NCI-H1048 (cell line): ENCODE measurements around the gene PRKCH.

Experiments used
- DNase-seq: peaks from one replicate; lab custom pipeline; 2025; lab: John Stamatoyannopoulos, UW

Gene PRKCH

DNA sequence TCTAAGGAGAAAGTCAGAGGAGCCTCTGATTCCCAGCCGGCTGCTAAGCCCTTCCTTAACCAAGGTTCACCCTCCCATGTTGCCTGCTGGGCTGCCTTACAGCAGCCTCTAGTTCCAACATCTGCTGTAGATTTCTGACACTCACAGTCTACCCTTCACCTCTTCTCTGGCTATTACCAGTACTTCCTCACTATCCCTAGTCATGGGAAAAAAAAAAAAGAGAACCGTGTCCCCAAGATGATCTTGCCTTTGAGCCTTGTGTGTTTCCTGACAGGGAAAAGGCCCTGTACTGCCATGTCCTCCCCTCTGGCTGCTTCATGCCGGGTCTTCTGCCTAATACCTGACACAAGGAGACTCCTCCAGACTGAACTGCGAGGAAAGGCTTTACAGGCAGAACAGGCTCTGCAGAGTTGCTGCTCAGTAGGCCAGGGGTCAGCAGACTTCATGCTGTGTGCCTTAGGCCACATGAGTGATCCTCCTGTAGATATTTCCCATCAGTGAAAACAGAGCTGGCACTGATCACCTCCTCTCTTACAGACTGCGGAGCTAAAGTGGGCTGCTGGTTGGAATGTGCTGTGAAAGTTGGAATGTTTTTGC, 46.8 kb downstream of the PRKCH start:
- DNase-seq, result no peak

DNA sequence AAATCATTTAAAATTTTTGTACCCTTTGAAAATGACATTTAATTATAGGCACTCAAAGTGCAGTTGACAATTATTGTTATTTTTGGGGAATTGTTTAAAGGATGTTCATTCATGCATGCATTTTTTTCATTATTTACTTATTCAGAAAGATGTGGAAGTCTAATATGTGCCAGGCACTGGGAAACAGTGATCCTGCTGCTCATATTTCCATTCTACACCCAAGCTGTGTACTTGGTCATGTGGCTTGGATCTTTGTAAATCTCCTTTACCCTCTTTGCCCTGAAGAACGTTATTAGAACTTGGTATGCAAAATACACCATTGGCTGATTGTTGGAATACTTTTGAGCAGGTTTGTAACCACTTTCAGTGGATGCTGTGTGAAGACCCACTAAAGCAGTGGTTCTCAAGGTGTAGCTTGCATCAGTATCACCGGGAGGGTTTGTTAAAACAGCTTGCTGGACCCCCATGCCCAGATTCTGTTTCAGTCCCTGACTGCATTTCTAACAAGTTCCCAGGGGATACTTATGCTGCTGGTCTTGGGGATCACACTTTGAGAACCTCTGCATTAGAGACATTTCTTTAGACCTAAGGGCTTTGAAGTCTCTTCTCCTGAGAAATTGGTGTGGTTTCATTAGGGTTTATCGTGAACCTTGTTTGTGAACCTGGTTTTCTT, 47.5 kb downstream of the PRKCH start:
- no peak for DNase-seq

DNA sequence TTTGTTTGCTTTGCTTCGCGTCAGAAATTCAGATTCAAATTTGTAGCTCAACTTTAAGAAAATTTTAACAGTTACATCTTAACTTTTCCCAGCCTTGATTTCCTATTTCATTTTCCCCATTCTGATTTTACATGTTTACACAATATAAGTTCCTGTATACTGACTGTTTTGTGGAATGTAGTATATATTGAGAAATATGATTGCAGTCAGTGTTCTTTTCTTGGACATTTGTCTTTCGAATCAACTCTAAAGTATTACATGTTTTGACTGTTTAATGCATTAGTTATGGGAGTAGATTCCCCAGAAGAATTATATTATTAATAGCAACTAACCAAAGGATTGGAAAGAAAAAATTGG, 48.1 kb downstream of the PRKCH start:
- no peak for DNase-seq

DNA sequence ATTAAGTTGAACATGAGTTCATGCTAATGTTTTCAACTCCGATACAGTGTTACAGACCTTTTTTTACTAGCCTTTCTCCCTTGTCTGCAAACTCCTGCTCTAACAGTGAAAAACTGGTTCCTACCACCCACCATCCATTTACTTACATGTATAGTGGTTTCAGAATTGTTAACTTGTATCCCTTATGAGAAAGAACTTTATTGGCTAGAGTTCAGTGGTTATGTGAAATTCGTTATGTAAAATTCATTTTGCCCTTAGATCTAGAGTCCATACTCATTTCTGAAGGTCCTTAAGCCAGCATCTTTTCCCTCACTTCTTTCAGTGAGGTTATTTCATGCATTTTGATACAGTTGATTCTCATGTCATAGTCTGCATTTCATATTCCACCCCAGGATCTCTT, 51.0 kb downstream of the PRKCH start:
- no peak for DNase-seq

DNA sequence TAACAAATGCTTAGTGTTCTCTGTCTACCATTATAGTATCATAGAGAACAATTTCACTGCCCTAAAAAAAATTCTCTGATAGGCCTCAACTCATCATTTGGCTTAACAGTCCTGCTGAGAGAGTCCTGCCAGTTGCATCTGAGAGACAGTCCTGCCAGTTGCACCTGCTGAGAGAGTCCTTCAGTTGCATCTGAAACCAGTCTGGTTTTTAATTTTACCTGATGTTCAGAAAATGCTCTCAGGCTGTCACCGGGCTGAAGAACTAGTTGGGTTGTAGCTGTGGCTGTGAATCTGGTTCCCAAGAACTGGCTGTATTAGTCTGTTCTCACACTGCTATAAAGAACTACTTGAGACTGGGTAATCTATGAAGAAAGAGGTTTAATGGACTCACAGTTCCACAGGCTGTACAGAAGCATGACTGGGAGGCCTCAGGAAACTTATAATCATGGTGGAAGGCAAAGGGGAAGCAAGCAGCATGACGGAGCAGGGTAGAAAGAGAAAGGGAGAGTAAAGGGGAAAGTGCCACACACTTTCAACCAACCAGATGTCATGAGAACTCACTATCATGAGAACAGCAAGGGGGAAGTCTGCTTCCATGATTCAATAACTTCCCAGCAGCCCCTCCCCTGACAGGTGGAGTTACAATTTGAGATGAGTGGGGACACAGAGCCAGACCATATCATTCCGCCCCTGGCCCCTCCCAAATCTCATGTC, 51.6 kb downstream of the PRKCH start:
- no peak for DNase-seq

DNA sequence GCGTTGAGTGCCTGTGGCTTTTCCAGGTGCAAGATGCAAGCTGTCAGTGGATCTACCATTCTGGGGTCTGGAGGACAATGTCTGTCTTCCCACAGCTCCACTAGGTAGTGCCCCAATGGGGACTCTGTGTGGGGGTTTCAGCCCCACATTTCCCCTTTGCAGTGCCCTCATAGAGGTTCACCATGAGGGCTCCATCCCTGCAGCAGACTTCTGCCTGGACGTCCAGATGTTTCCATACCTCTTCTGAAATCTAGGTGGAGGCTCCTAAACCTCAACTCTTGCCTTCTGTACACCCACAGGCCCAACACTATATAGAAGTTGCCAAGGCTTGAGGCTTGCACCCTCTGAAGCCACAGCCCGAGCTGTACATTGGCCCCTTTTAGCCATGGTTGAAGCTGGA, 52.9 kb downstream of the PRKCH start:
- DNase-seq, result no peak

DNA sequence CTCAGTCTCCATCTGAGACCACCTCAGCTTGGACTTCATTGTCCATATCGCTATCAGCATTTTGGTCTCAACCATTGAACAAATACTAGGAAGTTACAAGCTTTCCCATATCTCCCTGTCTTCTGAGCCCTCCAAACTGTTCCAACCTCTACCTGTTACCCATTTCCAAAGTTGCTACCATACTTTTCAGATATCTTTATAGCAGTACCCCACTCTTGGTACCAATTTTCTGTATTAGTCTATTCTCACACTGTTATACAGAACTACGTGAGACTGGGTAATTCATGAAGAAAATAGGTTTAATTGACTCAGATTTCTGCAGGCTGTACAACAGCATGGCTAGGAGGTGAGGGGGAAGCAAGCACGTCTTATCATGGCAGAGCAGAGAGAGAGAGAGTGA, 53.8 kb downstream of the PRKCH start:
- DNase-seq, result no peak

DNA sequence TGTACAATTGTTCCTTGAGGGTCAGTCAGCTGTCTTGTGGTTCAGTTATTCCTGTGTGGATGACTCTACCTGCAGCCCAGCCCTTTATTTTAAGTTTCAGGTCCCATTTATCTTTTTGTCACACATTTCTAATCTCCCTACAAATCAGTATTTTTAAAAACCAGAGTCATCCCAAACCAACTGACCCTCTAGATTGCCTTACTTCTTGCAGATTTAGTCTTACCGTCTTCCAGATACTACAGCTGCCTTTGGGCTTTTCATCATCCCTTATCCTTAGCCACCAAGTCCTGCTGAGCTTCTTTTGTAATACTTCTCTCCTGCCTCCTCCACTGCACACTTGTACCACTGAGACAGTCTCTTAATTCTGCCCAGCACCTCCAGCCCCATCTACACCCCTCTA, 54.9 kb downstream of the PRKCH start:
- no peak for DNase-seq

DNA sequence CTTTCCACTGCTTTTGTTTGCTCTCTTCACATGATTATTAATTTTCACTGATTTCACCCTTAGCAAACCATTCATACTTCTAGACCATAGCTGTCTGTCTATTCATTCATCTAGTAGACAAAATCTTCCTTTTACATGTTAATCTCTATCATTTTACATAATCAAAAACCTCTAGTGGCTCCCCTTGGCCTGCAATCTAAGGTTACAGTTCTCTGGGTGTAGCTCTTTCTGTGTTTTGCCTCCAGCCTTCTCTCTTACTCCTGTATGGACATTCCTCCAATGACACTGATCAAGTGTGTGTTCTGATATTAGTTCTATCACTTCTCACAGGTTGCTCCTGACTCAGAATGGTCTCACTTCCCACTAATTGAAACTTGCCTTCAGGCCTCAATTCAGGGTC, 56.4 kb downstream of the PRKCH start:
- no peak for DNase-seq

DNA sequence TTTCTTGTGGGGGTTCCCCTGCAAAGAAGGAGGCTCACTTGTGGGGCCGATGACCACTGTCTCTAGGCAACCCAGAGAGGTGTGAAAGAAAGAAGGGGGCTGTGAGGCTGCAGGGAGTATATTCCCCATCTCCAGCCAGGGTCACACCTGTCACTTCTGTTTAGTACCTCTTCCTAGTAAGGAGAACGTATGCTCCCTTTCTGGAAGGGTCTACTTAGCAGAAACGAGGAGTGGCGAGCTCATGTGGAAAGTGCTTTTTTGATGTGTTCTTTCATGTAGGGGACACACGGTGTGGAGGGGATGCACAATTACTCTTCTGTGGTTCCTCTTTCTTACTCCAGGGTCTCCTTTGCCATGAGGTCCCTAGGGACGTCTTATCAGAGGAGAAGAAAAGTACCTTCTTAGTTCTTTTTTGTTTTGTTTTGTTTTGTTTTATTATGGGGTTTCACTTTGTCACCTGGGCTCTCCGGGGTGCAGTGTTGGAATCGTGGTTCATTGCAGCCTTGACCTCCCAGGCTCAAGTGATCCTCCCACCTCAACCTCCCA, 58.3 kb downstream of the PRKCH start:
- DNase-seq, result no peak

DNA sequence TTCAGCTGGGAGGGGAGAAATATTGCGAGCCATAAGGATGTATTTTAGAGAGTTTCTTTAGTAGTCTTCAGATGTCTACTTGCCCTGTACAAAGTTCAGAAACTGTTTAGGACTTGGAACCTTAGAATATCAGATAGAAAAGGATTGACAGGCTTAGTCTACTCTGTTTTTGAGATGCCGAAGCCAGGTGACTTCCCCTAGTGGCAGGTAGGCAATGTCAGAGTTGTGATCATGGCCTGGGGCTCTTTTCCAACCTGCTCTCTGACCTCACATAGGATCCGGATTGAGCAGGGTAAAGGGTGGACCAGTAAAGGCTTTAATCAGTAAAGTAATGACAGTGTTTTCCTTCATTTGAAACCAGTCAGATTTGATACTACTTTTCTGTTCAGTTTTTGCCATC, 59.6 kb downstream of the PRKCH start:
- no peak for DNase-seq

DNA sequence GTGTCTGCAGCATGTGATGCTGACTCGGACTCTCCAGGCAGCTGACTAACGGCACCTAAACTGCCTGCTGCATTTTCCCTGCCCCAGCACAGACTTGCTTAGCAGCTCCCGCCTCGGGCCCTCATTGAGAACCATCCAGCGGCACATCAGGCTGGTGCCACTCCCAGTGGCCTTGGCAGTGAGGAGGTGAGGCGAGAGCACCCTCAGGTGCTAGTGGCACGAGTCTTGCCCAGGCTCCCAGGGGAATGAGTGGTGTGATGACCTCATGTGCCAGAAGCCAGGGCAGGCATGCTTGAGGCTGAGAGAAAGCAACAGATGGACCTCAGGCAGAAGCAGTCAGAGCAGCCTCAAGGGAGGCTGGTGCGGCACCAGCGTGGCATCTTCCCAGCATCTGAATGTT, 60.2 kb downstream of the PRKCH start:
- DNase-seq, result no peak

DNA sequence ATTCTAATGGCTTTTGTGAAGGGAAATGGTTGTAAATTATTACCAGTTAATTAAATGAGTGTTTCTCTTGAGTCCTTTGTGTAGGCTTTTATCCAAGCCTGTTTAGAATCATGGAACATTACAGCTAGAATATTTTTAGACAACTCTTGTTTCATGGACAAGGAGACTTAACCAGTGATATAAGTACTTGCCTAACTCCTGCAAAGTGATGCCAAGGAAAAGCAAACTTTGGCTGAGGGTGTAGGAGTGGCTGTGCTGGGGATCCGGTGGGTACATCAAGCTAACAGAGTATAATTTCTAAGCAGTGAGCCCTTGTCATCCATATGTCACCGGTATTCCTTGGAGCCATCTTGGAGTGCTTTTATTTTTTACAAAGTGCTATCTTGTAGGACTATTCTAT, 61.5 kb downstream of the PRKCH start:
- DNase-seq, result no peak

DNA sequence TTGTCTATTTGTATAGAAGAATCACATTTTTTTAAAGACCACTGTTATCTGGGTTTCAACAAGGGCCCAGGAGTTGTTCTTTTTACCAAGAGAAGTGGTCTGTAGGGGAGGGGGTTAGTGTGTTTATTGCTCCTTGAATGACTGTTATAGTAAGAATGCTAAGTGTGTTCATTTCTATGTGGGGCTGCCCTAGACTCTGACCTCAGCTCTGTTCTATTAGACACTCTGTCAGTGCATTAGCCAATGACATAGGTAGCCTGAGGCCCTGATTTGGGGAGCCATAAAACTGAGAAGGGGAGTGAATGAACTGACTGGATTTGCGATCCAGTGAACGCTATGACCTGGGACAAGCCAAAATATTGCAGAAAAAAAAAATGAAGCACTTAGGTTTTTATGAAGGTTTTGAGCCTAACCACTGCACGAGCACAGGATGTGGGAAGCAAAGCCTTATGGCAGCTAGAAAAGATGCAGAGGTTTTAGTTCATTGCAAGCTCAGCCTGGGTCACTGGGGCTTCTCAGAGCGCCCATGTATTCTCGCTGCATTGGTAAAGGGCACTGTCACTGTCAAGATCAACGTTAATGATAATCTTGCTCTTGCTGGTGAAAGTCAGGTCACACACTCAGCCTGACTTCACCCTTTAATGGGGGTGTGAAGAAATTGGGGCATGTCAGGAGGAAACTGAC, 63.8 kb downstream of the PRKCH start:
- DNase-seq, result no peak

DNA sequence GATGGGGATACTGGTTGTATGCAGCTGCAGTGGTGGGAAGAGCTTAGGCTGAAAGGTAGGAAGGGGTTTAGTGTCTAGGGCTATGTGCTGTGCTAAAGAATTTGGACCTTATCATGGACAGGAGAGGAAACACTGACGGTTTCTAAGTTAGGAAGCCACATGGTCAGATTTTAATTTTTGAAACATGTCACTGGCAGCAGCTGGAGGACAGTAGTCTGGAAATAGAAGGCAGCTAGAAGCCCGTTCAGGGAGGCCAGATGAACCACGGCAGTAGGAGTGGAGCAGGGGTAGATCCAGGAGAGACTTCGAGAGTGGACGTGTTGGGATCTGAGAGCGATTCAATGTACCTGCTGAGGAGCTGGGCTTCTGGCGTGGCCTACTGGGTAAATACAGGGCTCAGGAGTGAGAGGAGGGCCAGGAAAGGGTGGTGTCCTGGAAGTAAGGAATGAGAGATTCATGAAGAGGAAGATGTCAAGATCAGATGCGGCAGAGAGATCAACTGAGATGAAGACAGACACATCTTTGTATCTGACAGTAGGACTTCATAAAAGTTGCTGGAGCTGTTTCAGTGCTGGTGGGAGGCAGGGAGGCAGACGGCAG, 64.9 kb downstream of the PRKCH start:
- DNase-seq, result no peak

DNA sequence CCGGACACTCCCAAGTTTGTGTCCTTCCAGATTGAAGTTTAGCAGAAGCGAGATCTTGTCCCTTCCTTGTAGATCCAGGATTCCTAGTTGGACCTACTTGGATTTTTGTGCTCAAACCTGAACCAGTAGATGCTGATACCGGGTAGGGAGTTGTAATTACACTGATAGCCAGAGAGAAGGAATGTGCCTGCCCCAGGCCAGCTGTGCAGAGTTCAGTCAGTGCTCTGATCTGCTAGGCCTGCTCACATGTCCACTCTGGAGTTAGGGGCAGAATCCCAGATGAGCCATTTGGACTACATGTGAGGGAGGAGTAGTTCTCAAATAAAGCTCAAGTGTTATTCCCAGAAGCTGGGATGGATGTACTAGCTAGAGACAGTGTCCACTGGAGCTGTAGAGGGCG, 65.7 kb downstream of the PRKCH start:
- no peak for DNase-seq

DNA sequence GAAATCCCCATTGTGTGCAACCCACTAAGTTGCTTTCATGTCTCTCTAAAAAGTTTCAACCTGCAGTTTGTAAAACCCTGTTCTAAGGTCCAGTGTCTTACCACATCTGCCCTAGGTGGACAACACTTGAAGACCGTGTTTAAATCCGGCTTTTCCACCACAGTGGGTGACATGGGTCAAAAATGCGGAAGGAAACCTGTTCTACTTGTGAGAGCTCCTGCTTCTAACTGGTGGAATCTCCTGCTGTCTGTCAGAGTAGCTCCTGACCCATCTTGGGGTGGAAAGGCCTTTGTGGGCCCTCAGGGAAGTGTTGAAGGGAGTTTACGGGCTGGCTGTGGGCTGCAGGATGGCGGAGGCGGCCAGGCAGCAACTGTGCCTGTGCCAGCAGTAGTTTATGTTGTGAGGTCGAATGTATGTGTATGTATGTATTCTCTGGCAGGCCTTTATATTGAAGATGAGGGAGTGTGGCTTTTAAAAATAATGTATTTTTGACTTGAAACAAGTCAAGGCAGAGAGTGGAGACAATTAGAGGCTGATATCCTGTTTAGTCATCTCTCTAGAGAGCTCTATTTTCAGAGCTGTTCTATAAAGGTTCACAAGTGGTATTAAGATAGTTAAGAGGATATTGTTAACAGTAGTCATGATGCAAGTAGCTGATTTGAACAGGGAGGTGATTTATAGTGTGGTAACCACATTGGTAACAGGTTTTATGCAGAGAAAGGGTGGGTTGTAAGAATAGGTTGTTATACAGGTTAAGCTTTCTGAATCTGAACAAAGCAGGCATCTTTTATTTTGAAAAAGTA, 67.0 kb downstream of the PRKCH start:
- no peak for DNase-seq

DNA sequence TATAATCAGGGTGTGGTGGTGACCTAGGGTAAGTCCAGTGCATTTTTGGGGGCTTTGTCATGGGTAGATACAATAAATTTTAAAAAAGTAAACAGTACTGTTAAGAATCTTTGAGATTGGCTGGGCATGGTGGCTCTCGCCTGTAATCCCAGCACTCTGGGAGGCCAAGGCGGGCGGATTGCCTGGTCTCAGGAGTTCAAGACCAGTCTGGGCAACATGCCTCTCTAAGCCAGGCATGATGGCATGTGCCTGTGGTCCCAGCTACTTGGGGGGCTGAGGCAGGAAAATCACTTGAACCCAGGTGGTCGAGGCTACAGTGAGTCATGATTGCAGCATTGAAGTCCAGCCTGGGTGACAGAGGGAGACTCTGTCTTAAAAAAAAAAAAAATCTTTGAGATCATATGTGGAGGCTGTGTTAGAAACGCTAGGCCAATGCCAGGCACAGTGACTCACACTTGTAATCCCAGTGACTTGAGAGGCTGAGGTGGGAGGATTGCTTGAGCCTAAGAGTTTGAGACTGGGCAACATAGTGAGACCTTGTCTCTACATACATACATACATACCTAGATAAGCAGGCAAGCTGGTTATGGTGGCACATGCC, 67.7 kb downstream of the PRKCH start:
- no peak for DNase-seq

DNA sequence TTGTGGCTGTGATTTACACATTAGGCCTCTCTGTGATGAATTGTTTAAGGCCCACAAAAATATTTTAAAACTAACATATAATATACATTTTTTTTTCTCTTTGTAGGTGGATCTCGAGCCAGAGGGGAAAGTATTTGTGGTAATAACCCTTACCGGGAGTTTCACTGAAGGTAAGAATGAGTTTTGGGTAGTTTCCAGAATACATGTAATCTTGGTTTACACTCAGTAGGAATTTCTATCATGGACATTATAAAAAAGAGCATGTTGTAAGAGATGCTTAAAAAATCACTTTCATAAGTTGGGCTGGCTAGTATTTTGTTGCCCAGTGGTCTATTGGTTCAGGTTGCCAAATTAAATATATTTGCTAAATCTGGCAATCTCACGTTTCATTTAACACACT, 69.7 kb downstream of the PRKCH start:
- no peak for DNase-seq

DNA sequence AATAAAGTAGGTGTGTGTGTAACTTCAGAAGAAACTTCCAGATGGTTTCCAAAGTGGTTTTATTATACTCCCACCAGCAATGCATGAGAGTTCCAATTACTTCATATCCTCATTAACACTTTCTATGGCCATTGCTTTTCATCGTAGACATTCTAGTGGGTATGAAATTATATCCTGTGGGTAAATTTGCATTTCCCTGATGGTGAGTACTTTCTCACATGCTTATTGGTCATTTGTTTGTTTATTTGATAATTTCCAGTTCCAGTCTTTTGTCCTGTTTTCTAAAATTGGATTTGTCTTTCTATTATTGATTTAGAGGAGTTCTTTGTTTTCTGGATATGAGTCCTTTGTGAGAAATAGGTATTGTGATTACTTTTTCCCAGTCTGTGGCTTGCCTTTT, 70.9 kb downstream of the PRKCH start:
- no peak for DNase-seq

DNA sequence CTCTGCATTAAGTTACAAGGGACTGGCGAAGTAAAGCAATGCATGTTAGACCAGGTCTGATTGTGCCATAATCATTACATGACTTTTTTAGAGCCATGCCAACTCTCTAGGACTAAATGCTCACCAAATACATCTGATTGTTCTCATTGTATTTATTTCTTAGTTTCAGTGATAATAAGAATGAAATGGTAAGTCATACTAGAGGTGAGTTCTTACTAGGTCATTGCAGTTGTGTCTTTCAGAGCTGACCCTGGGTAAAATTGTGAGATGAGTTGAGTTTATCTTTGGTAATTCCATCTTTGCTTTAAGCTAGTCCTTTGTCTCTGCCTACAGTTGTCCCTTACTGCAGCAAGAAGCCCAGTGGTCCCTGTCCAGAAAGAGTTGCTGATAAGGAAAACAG, 73.2 kb downstream of the PRKCH start:
- DNase-seq, result no peak
